Rectal smooth muscle tissue (tissue), 1 donor: ENCODE measurements around the gene REG4.

ENCODE experiments used
- H3K27ac ChIP-seq: one replicate; pipeline ENCODE4 v1.7.0; 2013; ENCODE audit warnings: low read depth, low read length, inconsistent platforms
- H3K27me3 ChIP-seq: one replicate; pipeline ENCODE4 v1.7.0; 2013; ENCODE audit warnings: low read length; ENCODE audit not compliant: control insufficient read depth, insufficient read depth
- H3K36me3 ChIP-seq: one replicate; pipeline ENCODE4 v1.7.0; 2013; ENCODE audit warnings: low read length; ENCODE audit not compliant: control insufficient read depth, insufficient read depth
- H3K4me1 ChIP-seq: one replicate; pipeline ENCODE4 v1.7.0; 2013; ENCODE audit warnings: low read length; ENCODE audit not compliant: control insufficient read depth, insufficient read depth
- H3K4me3 ChIP-seq: one replicate; pipeline ENCODE4 v1.7.0; 2013; ENCODE audit warnings: low read length
- H3K9ac ChIP-seq: one replicate; pipeline ENCODE4 v1.7.0; 2013; ENCODE audit warnings: low read length

The REG4 gene

DNA sequence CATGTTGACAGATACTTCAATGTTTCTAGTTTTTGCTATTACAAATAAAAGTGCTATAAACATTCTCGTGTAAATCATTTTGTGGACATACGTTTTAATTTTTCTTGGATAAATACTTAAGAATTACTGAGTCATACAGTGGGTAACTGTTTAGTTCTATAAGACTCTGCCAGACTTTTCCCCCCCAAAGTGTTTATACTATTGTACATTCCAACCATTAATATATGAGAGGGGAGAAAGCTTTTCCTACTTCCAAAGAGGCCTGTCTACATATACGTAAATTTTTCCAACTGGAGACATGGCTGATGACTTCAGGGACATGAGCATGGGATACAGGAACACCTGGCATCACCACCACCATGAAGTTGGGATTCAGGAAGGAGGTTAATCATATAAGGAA is 17.0 kb upstream of the REG4 start:
- Histone ChIP-seq H3K27ac (no peak overlapping the region), H3K36me3 (no peaks in the 10 kb centered on the region), H3K27me3 (no peaks in the 10 kb centered on the region), H3K4me1 (no peaks in the 10 kb centered on the region), H3K4me3 (no peak overlapping the region), H3K9ac (no peak overlapping the region)

DNA sequence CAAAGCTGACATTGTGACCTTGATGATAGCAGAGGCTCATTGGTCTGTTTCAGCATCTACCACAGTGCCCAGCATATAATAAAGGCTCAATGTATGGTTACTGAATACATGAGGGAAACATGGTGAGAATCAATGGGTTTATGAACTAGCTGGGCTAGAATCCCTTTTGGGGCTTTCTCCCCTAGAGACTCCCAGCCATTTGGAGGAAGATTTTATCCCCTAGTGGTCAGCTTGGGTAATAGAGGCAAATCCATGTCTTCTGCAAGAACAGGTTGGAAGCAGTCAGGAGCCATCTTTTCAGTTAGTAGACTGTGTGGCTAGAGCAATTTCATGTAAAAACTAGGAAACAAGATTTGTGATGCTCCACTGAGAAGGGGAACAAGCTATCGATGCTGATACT is 15.8 kb upstream of the REG4 start:
- Histone ChIP-seq H3K9ac (no peak overlapping the region), H3K27me3 (no peaks in the 10 kb centered on the region), H3K4me3 (no peak overlapping the region), H3K4me1 (no peaks in the 10 kb centered on the region), H3K27ac (no peak overlapping the region), H3K36me3 (no peaks in the 10 kb centered on the region)

DNA sequence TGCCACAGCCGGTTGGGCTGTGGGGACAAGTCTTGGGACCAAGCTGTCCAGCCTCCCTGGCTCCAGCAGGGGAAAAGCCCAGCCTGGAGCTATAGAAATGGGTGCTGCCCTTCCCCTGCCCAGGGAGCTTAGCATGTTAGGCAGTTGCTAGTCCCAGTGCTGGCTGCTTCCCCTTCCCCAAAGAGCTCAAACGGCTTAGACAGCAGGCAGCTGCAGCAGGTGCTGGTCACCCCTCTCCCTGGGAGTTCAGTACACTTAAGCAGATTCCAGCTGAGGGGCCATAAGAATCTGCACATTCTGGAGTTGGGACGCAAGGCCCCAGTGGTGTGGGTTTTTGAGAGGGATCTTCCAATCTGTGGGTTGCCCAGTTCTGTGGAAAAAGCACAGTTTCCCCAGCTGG is 11.1 kb upstream of the REG4 start:
- Histone ChIP-seq H3K4me1 (no peaks in the 10 kb centered on the region), H3K9ac (no peak overlapping the region), H3K36me3 (no peaks in the 10 kb centered on the region), H3K27ac (no peak overlapping the region), H3K4me3 (no peak overlapping the region), H3K27me3 (no peaks in the 10 kb centered on the region)

DNA sequence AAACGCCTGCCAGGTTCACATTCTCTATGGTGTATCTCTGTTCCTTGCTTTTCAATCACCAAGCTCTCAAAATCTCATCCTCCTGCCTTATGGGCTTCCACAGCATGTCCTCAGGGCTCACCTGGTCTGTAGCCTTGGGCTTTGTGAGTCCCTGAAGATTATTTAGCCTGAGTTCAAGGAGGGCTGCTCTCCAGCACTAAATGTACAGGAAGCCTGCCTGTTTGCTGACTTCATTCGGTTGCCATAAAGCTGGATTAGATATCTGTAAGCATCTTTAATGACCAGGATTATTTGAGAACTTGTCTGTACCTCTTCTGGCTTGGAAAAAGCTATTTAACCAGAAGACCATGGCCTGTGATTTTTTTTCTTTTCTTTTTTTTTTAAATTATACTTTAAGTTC is 6.9 kb upstream of the REG4 start:
- Histone ChIP-seq H3K36me3 (no peaks in the 10 kb centered on the region), H3K4me3 (no peak overlapping the region), H3K27me3 (no peaks in the 10 kb centered on the region), H3K9ac (no peak overlapping the region), H3K27ac (no peak overlapping the region), H3K4me1 (no peaks in the 10 kb centered on the region)

DNA sequence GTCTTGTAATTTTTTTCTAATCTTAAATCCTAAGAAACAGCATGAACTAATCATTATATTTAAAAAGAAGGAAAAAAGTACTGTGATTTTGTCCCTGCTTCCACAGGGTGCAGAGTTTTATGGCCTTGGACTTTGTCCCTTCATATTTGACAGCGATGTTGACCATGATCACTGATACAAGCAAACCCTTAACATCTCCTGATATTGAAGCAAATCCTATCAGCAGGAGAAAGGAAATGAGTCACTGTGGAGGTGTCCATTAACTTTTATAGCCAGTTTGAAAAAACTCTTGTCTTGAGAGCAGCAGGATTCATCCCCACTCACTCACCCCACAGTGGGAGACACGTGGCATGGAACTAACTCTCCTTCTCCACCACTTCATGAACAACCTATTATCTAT is 5.1 kb upstream of the REG4 start:
- no peak overlapping the region for H3K9ac ChIP-seq
- no peak overlapping the region for H3K27ac ChIP-seq
- H3K36me3 ChIP-seq: no peaks in the 10 kb centered on the region
- no peaks in the 10 kb centered on the region for H3K4me1 ChIP-seq
- H3K4me3 ChIP-seq: no peak overlapping the region
- H3K27me3 ChIP-seq: no peaks in the 10 kb centered on the region

DNA sequence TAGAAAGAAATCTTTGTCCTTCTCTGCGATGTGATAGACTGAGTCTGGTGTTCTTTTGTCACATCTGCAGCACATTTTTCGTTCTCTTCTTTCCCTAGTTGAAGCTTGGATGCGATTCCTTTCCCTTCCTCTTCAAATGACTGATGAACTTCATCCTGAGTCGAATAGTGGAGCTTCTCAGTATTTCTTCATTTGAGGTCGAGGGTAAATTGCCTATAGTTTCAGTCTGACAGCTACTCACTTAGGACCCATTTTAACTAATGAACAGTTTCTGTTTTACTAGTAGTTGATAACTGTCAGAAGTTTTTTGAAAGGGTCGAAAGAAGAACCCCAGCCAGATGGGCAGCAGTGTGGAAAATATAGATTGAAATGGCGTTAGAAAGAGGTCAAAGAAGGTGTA is 4.7 kb upstream of the REG4 start:
- no peak overlapping the region for H3K9ac ChIP-seq
- H3K4me1 ChIP-seq: no peaks in the 10 kb centered on the region
- H3K4me3 ChIP-seq: no peak overlapping the region
- no peaks in the 10 kb centered on the region for H3K36me3 ChIP-seq
- no peak overlapping the region for H3K27ac ChIP-seq
- no peaks in the 10 kb centered on the region for H3K27me3 ChIP-seq

DNA sequence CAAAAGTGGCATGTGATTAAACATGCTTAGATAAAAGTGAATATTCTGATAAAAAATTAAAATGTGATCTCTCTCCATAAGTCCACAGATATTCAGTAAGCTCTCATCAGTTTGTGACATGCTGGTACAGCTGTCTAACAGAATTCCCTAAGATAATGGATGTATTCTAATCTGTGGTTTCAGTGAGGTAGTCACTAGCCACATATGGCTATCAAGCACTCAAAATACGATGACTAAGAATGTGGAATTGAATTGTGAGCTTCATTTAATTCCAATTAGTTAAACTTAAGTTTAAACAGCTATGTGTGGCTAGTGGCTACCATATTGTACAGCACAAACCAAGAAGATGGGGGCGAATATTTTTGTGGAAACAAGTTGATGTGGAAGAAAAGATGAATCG is 4.1 kb upstream of the REG4 start:
- H3K36me3 ChIP-seq: no peaks in the 10 kb centered on the region
- no peak overlapping the region for H3K4me3 ChIP-seq
- H3K9ac ChIP-seq: no peak overlapping the region
- H3K27me3 ChIP-seq: no peaks in the 10 kb centered on the region
- H3K4me1 ChIP-seq: no peaks in the 10 kb centered on the region
- no peak overlapping the region for H3K27ac ChIP-seq

DNA sequence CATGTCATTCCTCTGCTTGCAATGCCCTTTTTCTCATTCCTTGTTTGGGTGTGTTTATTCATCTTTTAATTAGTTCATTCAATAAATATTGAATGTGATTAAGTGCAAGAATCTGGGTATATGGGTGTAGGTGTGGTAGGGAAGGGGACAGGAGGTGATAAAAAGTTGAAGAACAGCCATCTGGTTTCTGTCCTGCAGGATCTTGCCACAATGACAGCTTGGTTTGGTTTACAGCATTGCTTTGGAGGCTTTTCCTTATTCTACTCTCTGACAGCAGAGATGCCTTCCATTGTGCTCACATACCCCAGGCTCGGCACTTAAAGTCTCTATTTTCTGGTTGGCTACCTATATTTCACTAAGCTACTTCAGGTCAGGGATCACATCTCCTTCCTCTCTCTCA is 3.0 kb upstream of the REG4 start:
- no peak overlapping the region for H3K9ac ChIP-seq
- H3K4me3 ChIP-seq: no peak overlapping the region
- H3K27me3 ChIP-seq: no peaks in the 10 kb centered on the region
- H3K27ac ChIP-seq: no peak overlapping the region
- H3K4me1 ChIP-seq: no peaks in the 10 kb centered on the region
- no peaks in the 10 kb centered on the region for H3K36me3 ChIP-seq

DNA sequence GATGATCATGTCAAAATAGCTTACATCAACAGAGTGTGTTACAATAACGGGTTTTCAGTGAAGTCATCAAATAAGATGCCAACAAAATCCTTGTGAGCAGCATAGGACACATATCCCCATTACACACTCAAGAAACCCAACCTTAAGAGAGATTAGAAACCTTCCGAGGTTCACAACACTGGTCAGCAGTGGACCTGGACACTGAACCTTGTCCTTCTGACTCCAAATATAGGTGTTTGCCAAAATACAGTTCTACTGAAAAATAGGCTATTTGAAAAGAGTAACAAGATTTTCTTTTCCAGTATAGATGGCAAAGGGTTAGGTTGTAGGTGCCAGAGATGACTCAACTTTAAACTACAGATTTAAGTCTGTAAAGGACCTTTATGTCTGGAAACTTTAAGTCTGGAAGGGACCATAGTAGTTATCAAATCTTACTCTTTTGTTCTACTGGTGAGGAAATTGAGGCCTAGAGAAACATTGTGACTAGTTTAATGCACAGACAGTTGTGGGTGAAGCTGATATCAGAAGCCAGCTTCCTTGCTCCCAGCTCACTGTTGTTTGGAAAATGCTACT is 811 bp upstream of the REG4 start:
- H3K4me1 ChIP-seq: peaks cover 3% of the 10 kb centered on the region
- H3K4me3 ChIP-seq: no peak overlapping the region
- H3K27me3 ChIP-seq: no peaks in the 10 kb centered on the region
- no peak overlapping the region for H3K9ac ChIP-seq
- no peak overlapping the region for H3K27ac ChIP-seq
- no peaks in the 10 kb centered on the region for H3K36me3 ChIP-seq

DNA sequence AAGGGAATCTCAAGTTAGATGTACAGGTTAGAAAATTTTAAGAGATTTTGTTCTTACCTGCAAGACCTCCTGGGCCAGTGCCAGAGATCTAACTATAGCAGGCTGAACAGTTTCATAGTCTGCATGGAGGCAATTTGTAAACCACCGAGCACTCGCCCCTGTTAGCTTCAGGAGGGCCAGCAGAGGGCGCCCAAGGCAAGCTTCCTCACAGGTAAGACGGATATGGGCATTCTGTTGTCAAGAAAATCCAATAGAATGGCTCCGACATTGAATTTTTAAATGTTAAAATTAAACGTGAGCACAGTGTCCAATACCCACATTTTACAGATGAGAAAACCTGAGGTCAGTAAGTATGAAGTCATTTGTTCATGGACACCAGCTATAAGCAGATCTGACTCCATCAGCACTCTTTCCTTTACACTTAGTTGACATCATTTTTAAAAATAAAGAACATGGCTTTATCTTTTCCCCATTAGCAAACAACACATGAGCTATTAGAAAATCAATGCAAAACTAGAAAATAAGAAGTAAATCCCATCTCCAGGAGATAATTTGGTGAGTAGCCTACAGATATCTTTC is 2.2 kb downstream of the REG4 start:
- no peak overlapping the region for H3K4me3 ChIP-seq
- peaks cover 3% of the 10 kb centered on the region for H3K4me1 ChIP-seq
- H3K9ac ChIP-seq: no peak overlapping the region
- no peaks in the 10 kb centered on the region for H3K27me3 ChIP-seq
- no peak overlapping the region for H3K27ac ChIP-seq
- H3K36me3 ChIP-seq: no peaks in the 10 kb centered on the region

DNA sequence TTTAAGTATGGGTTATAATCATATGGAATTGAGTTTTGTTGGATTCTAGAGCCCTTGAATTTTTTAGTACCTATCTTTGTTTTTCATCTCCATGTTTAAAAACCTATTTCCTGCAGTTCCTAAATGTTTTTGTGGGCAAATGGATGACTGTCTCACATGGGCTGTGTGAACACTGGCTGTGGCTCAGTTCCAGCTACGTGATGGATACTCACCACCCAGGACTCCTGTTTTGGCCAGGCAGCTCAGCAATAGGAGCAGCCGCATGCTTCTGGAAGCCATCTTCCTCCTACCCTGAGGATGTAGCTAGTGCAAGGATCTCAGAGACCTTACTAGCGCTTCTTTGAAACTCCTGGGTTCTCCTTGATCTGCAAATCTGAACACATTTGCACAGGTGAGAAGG is 2.8 kb downstream of the REG4 start:
- Histone ChIP-seq H3K27me3 (no peaks in the 10 kb centered on the region), H3K4me1 (peaks cover 3% of the 10 kb centered on the region), H3K36me3 (no peaks in the 10 kb centered on the region), H3K27ac (no peak overlapping the region), H3K9ac (no peak overlapping the region), H3K4me3 (no peak overlapping the region)

DNA sequence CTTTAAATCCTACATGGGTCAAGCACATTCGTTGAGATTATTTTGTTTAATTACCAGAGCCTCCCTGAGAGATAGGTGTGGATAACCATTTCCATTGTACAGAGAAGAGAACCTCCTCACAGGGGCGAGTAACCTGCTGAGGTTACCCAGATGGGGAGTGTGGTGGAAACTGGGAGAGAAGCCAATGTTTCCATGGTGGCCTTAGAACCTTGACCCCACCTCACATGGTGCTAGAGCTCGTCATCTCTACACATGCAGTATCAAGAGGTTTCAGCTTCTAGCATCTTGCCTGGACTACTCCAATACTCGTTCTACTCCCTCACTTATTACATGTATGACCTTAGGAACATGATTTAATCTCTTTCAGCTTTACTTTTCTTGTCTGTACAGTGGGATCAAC is 4.8 kb downstream of the REG4 start:
- no peak overlapping the region for H3K27ac ChIP-seq
- peaks cover 3% of the 10 kb centered on the region for H3K4me1 ChIP-seq

DNA sequence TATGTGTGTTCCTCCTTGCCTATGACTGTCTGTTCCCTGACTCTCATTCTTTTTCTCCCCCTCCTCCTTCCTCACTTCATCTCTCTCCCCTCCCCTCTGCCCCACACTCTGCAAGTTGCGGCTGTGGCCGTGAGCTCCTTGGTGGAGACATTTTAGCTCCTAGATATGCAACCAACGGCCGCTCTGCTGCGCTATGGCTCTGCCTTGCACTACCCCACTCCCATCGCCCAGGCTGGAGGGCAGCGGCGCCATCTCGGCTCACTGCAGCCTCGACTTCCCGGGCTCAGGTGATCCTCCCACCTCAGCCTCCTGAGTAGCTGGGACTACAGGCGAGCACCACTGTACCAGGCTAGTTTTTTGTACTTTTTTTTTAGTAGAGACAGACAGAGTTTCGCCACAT is 5.5 kb downstream of the REG4 start:
- Histone ChIP-seq H3K27ac (no peak overlapping the region), H3K4me3 (no peak overlapping the region)

More for the DNA sequence above, 4.8 kb downstream of the REG4 start:
- no peak overlapping the region for H3K9ac ChIP-seq
- H3K27me3 ChIP-seq: no peaks in the 10 kb centered on the region
- H3K4me3 ChIP-seq: no peak overlapping the region
- no peaks in the 10 kb centered on the region for H3K36me3 ChIP-seq

More for the DNA sequence above, 5.5 kb downstream of the REG4 start:
- Histone ChIP-seq H3K9ac (no peak overlapping the region), H3K4me1 (peaks cover 3% of the 10 kb centered on the region), H3K36me3 (no peaks in the 10 kb centered on the region), H3K27me3 (no peaks in the 10 kb centered on the region)
